Posterior cingulate gyrus (tissue), 11 donors: ENCODE measurements around the gene SCGB1D1.

Source experiments
- DNase-seq, 10 donors: peaks; one replicate each; pipeline versions ENCODE4 v3.0.0 to v3.0.0-alpha.2; 2020 to 2021; ENCODE audit warnings: mixed read lengths in 3 of 10
- intact Hi-C: fragments of 100-400 bp; cut with DNase I; formaldehyde crosslinking; loops from one replicate; pipeline ENCODE4 v1.15.1; 2023

The SCGB1D1 gene

GRCh38 chr11:62208785-62209144 lies 18.7 kb downstream of the SCGB1D1 start:
- DNase-seq = no peak
- intact Hi-C loops = no loop called here

- intact Hi-C loops = no loop called here
- DNase-seq = no peak
These were observed 27.3 kb downstream of the SCGB1D1 start for GRCh38 chr11:62217191-62217748.

- intact Hi-C loops = no loop called here
- no peak for DNase-seq
These were observed 31.5 kb downstream of the SCGB1D1 start for GRCh38 chr11:62221498-62221897.

- intact Hi-C loops = no loop called here
- no peak for DNase-seq
These were observed 33.1 kb downstream of the SCGB1D1 start for GRCh38 chr11:62223095-62223494.

GRCh38 chr11:62233730-62234129 lies 43.7 kb downstream of the SCGB1D1 start:
- intact Hi-C loops = no loop called here
- DNase-seq = no peak

- no peak for DNase-seq
- intact Hi-C loops = no loop called here
These were observed 46.2 kb downstream of the SCGB1D1 start for GRCh38 chr11:62236187-62236586.

GRCh38 chr11:62237499-62237898 lies 47.5 kb downstream of the SCGB1D1 start:
- intact Hi-C loops = no loop called here

GRCh38 chr11:62238151-62238550 lies 48.1 kb downstream of the SCGB1D1 start:
- DNase-seq = no peak
- intact Hi-C loops = no loop called here

More at GRCh38 chr11:62237499-62237898, 47.5 kb downstream of the SCGB1D1 start:
- no peak for DNase-seq

- intact Hi-C loops = no loop called here
- DNase-seq = no peak
These were observed 51.1 kb downstream of the SCGB1D1 start for GRCh38 chr11:62241095-62241494.

GRCh38 chr11:62242021-62242420 lies 52.0 kb downstream of the SCGB1D1 start, which contains the start of gene SCGB1D2:
Gene SCGB1D2, plus strand, starts transcription at chr11:62242239. Its CDS starts 69 bp downstream, at chr11:62242308.
- peak in 2 of 10 donors; percentile 28 to 74 for DNase-seq
- intact Hi-C loops = no loop called here
